HepG2 (cell line): ENCODE measurements around the gene TOR2A. TPM values are rescaled to one million over a fixed set of nuclear protein-coding genes. Genes with fewer than 3 reads are reported as not detected.
A peak's percentile ranks its signal among the peaks of the same experiment; 100 is the strongest.

ENCODE experiments used
- CHD2 ChIP-seq: IDR thresholded peaks from 2 replicates; pipeline ENCODE4 v1.6.1; 2011; ENCODE audit warnings: low read depth, low read length, improper control_type of control experiment
- DNMT3B ChIP-seq: conservative IDR thresholded peaks from 2 replicates; pipeline ENCODE4 v1.6.1; 2016; ENCODE audit warnings: missing biosample characterization, control low read depth
- DZIP1 ChIP-seq: sonication (generic); formaldehyde crosslinking; IDR thresholded peaks from 2 replicates; pipeline ENCODE4 v1.5.0; 2020; ENCODE audit warnings: mild to moderate bottlenecking, missing genetic modification reagents
- E2F2 ChIP-seq: sonication (generic); formaldehyde crosslinking; IDR thresholded peaks from 2 replicates; pipeline ENCODE4 v1.4.0; 2020; ENCODE audit warnings: missing genetic modification reagents, borderline replicate concordance
- MED1 ChIP-seq: sonication (generic); formaldehyde crosslinking; IDR thresholded peaks from 2 replicates; pipeline ENCODE4 v1.4.0; 2020; ENCODE audit warnings: missing genetic modification reagents
- NFRKB ChIP-seq: fragments of 450-650 bp; IDR thresholded peaks from 2 replicates; pipeline ENCODE4 v1.6.1; 2017
- SP4 ChIP-seq: sonication (generic); formaldehyde crosslinking; IDR thresholded peaks from 2 replicates; pipeline ENCODE4 v1.8.1; 2023; ENCODE audit warnings: mild to moderate bottlenecking, missing genetic modification reagents
- SRSF4 ChIP-seq: fragments of 200-400 bp; formaldehyde crosslinking; IDR thresholded peaks from one replicate; pipeline ENCODE4 v1.6.1; 2018; ENCODE audit warnings: mild to moderate bottlenecking, low read depth, low read length, moderate library complexity; ENCODE audit not compliant: poor library complexity, severe bottlenecking
- THAP8 ChIP-seq: sonication (generic); formaldehyde crosslinking; IDR thresholded peaks from 2 replicates; pipeline ENCODE4 v1.5.1; 2020; ENCODE audit warnings: missing genetic modification reagents, mild to moderate bottlenecking, borderline replicate concordance
- ZC3H13 ChIP-seq: sonication (generic); formaldehyde crosslinking; IDR thresholded peaks from 2 replicates; pipeline ENCODE4 v1.8.1; 2023; ENCODE audit warnings: mild to moderate bottlenecking, missing genetic modification reagents, moderate library complexity
- ZNF138 ChIP-seq: sonication (generic); formaldehyde crosslinking; IDR thresholded peaks from 2 replicates; pipeline ENCODE4 v1.5.0; 2020; ENCODE audit warnings: mild to moderate bottlenecking, low read depth, missing genetic modification reagents
- ZNF280D ChIP-seq: sonication (generic); formaldehyde crosslinking; IDR thresholded peaks from 2 replicates; pipeline ENCODE4 v1.5.1; 2020; ENCODE audit warnings: mild to moderate bottlenecking, missing genetic modification reagents
- ZNF337 ChIP-seq: sonication (generic); formaldehyde crosslinking; IDR thresholded peaks from 2 replicates; pipeline ENCODE4 v1.5.1; 2020; ENCODE audit warnings: missing genetic modification reagents, low read depth, mild to moderate bottlenecking, borderline replicate concordance
- ZNF503 ChIP-seq: sonication (generic); formaldehyde crosslinking; IDR thresholded peaks from 2 replicates; pipeline ENCODE4 v1.4.0; 2020; ENCODE audit warnings: missing genetic modification reagents
- ZSCAN30 ChIP-seq: sonication (generic); formaldehyde crosslinking; IDR thresholded peaks from 2 replicates; pipeline ENCODE4 v1.5.0; 2020; ENCODE audit warnings: mild to moderate bottlenecking, missing genetic modification reagents
- polyA plus RNA-seq, 8 experiments: library from polyadenylated mRNA; depleted of rRNA in 3 of 8; stranded (reverse) in 7 of 8; unstranded in 1 of 8; fragments of >200 nt; fragmentation: Illumina TruSeq in 4 of 8; extraction: Trizol in 4 of 8; gene quantifications; 2 replicates each; pipeline versions ENCODE4 v1.2.1 to v1.2.3, GENCODE V29; 2011 to 2016; ENCODE audit warnings: low read depth in 4 of 8, missing spikeins in 1 of 8, mixed read lengths in 1 of 8; ENCODE audit not compliant: insufficient read depth in 1 of 8
- total RNA-seq, 5 experiments: library from RNA; depleted of rRNA; stranded (reverse); fragments of >200 nt; fragmentation: Illumina TruSeq; extraction: Trizol; gene quantifications; 2 replicates each; pipeline ENCODE4 v1.2.3, GENCODE V29; 2016; ENCODE audit warnings: low read depth in 1 of 5
- TF ChIP-seq, protein P1 (sequence below), 2 experiments: sonication (generic) in 1 of 2; formaldehyde crosslinking in 1 of 2; IDR thresholded peaks; 2 replicates each; pipeline versions ENCODE4 v1.4.0 to v1.6.1; 2018 to 2020; ENCODE audit warnings: missing genetic modification reagents in 2 of 2, borderline replicate concordance in 1 of 2, low read depth in 1 of 2, mild to moderate bottlenecking in 1 of 2, missing biosample characterization in 1 of 2

Gene TOR2A
- total and polyA plus RNA-seq, 2 of the 13 experiments (the other 11 are each of a cell fraction or from before 2014, with no cell fraction given) = 3.5 to 7.2 TPM

- no peak for TF ChIP-seq DZIP1 (CRISPR knock-in tag)
- no peak for TF ChIP-seq ZNF280D (CRISPR knock-in tag)
- TF ChIP-seq E2F2 = no peak; the same call in 1 of the 2 replicates
- TF ChIP-seq SRSF4 = no peak
- TF ChIP-seq THAP8 (CRISPR knock-in tag) = peak; percentile 26; the same call in 1 of the 2 replicates
- TF ChIP-seq ZSCAN30 (CRISPR knock-in tag) = no peak
- TF ChIP-seq SP4 (CRISPR knock-in tag) = peak; percentile 98
- TF ChIP-seq CHD2 = 0 out of 2 replicates have a peak, but pooled peaks have one; percentile 30
- TF ChIP-seq ZC3H13 (CRISPR knock-in tag) = no peak
- no peak; the same call in 1 of the 2 replicates for TF ChIP-seq ZNF337
- no peak for TF ChIP-seq DNMT3B
- TF ChIP-seq, protein P1, sequence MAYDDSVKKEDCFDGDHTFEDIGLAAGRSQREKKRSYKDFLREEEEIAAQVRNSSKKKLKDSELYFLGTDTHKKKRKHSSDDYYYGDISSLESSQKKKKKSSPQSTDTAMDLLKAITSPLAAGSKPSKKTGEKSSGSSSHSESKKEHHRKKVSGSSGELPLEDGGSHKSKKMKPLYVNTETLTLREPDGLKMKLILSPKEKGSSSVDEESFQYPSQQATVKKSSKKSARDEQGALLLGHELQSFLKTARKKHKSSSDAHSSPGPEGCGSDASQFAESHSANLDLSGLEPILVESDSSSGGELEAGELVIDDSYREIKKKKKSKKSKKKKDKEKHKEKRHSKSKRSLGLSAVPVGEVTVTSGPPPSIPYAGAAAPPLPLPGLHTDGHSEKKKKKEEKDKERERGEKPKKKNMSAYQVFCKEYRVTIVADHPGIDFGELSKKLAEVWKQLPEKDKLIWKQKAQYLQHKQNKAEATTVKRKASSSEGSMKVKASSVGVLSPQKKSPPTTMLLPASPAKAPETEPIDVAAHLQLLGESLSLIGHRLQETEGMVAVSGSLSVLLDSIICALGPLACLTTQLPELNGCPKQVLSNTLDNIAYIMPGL (CRISPR knock-in tag; IDR thresholded peaks at IDR 0.05; ENCODE audit: borderline replicate concordance in 1 of 2, low read depth in 1 of 2) = peak; percentile 63 to 96
- TF ChIP-seq MED1 (CRISPR knock-in tag) = peak; percentile 66
- TF ChIP-seq ZNF138 (CRISPR knock-in tag) = no peak
- TF ChIP-seq NFRKB = no peak
- no peak for TF ChIP-seq ZNF503 (CRISPR knock-in tag)
These were observed at the start of gene TOR2A (continued) for GRCh38 chr9:127734747-127735529.
